ENCODE measurements around the gene SND1.

- no peak for TF ChIP-seq POLR2A (IDR thresholded peaks at IDR 0.05)
- no peak for TF ChIP-seq CTCF (IDR thresholded peaks at IDR 0.05)
Observed at GRCh38 chr7:127932496-127932895, 280.5 kb downstream of the SND1 start.

Data from vagina (tissue), 2 donors.